Activated T-cell treated with anti-CD3 and anti-CD28 coated beads for 24 hours (primary cell): ENCODE results near the gene CD163.
"Not testable (repeated sequence)": the region's sequence is repeated elsewhere in the genome, so short reads cannot be mapped to it uniquely, and the experiment has no call there.

Experiments
- DNase-seq: peaks from one replicate; pipeline ENCODE4 v3.0.0-alpha.2; 2020; ENCODE audit warnings: low read depth

The CD163 gene

DNA sequence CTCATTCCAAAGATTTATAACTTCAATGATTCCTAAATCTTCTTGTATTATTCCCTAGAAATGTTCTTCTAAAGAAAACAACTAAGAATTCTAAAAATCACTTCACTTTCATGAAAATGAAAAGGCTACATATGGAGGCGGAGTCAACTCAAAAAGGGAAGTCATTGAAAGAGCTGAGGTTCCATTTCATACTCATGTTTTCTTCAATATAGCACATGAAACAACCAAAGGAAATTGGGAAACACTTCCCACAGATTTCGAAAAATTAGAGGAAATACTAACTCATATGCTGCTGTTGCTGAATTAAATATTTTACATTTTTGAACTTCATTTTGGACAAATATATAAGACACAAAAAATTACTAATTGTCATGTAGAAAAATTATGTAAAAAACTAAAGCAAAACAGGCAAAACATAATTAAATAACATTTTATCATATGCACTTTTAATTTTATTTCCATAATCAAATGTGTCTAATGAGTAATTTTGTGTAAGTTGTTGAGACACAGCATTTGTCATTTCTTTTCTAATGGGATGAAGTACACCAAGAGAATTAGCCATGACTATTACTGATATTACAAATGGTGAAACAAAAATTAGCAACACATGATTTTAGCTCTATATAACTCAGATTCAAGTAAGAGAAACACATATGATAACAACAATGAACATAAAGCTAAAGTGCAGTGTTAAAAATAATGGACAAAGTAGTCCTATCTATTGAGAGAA lies at the start of gene CD163:
TSS of gene CD163 (minus strand) at position 92 of the 730 bp plus-strand sequence. CDS start at position 5, 87 bp downstream.
- no peak for DNase-seq

DNA sequence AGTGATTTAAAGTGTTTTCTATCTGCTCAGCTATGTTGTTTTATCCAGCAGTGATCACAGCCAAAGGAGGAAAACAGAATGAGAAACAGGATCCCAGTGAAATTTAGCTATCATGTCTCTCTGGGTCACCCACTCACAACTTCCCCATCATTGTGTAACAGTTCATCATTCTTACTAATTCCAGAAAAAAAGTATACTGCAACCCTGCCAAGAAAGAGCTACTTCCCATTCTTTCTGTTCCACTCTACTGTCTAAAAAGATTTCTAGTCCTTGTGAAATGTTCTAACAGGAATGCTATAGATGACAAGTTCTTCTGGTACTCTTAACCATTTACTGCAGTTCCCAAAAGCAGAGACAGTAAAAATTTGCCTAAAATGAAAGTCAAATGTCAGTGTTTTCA lies 39.2 kb upstream of the CD163 start:
- no peak for DNase-seq

DNA sequence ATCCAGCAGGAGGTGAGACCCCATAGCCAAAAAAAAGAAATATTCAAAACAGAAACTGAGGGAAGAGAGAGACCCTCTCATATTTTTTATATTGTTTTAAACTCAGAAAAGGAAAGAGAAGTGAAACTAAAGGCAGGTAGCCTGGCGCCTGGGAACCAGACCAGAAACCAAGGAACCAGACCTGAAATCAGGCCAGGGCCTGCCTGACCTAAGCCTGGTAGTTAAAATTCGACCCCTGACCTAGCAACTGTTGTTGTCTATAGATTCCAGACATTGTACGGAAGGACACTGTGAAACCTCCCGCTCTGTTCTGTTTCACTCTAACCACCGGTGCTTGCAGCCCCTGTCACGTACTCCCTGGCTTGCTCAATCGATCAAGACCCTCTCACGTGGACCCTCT lies 38.5 kb upstream of the CD163 start:
- DNase-seq, result no peak

DNA sequence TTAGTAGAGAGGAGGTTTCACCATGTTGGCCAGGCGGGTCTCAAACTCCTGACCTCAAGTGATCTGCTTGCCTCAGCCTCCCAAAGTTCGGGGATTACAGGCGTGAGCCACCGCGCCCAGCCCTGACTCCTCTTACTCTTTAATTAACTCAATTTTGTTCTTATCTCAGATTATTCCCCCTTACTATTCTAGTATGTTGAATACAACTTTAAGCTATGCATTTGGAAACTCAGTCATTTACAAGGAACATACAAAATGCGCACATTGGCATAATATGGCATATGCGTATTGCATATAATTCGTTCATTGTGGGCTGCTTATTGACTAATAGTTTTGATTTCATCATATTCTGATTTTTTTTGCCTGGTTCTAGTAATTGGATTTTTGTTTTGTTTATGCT lies 10.8 kb upstream of the CD163 start:
- DNase-seq, result no peak

DNA sequence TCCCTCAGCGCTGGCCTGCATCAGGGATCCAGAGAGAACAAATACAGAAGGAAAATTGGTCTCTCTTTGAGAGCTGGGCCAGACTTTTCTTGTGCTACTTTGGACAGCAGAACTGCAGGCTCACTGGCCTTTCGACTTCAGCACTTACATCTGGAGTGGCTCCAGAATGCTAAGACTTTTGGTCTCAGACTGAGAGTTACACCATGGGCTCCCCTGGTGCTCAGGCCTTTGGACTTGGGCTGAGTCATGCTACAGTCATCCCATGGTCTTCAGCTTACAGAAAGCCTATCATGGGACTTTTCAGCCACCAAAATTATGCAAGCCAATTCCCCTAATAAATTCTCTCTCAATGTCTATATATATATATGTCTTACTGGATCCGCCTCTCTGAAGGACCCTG lies 9.0 kb upstream of the CD163 start:
- no peak for DNase-seq

DNA sequence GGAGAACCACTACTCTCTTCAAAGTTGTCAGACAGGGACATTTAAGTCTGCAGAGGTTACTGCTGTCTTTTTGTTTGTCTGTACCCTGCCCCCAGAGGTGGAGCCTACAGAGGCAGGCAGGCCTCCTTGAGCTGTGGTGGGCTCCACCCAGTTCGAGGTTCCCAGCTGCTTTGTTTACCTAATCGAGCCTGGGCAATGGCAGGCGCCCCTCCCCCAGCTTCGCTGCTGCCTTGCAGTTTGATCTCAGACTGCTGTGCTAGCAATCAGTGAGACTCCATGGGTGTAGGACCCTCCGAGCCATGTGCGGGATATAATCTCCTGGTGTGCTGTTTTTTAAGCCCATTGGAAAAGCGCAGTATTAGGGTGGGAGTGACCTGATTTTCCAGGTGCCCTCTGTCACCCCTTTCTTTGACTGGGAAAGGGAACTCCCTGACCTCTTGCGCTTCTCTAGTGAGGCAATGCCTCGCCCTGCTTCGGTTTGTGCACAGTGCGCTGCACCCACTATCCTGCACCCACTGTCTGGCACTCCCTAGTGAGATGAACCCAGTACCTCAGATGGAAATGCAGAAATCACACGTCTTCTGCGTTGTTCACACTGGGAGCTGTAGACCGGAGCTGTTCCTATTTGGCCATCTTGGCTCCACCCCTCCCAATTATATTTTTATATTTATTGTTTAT lies 6.4 kb upstream of the CD163 start:
- DNase-seq, result not testable (repeated sequence)

DNA sequence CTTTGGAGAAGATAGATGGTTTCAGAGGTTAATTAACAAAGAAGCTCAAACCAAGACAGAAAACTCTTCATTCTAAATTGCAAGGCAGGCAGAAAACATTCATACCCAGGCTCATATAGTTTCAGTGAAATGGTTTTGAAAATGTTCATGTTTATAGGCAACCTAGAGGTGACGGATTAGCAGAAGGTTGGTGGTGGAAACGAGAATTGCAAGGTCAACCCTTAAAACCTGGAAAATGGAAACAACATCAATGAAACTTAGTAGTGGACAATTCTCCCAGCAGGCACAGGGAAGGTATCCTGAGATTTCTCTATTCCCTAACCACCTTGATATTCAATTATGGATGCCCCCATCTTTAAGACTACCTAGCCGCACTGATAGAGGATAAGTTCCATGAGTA lies 965 bp downstream of the CD163 start:
- no peak for DNase-seq

DNA sequence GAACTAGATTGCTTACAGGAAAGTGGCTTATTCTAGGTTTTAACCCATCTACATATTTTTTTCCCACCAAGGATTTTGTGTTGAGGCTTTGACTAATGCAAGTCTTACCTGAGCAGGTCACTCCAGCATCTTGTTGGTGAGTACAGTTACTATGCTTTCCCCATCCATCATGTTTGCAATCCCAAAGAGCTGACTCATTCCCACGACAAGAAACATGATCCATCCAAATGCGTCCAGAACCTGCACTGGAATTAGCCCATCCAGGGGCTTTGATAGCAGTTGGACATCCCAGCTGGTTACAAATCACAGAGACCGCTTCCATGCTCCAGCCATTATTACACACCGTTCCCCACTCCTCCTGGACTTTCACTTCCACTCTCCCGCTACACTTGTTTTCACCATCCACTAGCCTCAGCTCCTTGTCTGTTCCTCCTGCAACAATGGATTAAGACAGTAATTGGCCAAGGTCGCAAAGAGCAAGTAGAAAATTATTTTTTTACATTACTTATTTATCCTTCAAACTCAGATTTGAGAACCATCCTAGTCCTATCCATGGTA lies 2.5 kb downstream of the CD163 start:
- no peak for DNase-seq

DNA sequence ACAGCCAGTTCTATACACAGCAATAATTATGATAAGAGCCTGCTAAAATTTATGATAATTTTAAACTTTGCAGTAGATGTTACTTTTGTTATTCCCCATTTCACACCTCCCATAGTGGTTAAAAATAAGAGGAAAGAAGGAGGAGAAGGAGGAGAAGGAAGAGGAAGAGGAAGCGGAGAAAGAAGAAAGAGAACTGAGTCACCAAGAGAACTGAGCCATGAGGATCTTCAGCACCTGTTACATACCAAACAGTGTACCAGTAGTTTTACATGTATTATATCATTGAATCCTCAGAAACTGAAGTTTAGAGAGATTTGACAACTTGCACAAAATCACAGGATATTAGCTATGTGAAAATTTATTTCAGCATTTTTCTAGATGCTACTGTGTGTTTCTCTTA lies 3.9 kb downstream of the CD163 start:
- DNase-seq, result no peak

DNA sequence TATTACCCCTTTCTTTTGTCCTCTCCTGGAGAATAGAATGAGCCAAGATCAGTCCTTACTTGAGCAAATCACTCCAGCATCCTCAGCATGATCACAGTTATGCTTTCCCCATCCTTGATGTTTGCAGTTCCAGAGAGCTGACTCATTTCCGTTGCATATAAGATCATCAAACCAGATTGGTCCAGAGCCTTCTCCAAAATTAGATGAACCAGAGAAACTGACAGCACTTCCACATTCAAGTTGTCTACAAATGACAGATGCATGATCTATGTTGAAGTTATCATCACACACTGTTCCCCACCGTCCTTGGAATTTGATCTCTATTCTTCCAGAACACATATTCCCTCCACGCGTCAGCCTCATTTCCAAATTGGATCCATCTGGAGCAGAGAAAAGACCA lies 4.8 kb downstream of the CD163 start:
- DNase-seq, result no peak

DNA sequence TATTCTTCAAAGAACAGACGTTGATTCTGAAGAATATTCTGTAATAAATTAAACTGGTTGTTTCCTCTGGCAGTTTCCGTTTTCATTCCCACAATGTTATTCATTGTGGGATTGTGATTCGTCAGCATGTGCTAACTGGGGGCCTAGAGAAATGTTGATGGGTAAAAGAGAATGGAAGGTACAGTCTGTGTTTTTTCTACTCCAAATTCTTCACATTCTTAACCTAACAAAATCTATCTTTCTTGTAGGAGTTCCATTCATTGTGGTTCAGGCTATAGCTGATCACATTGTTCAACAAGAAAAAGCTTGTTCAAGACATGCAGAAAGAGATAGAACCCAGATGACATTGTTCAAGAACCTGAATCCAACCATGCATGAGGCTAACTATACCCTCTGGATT lies 5.9 kb downstream of the CD163 start:
- DNase-seq, result no peak

DNA sequence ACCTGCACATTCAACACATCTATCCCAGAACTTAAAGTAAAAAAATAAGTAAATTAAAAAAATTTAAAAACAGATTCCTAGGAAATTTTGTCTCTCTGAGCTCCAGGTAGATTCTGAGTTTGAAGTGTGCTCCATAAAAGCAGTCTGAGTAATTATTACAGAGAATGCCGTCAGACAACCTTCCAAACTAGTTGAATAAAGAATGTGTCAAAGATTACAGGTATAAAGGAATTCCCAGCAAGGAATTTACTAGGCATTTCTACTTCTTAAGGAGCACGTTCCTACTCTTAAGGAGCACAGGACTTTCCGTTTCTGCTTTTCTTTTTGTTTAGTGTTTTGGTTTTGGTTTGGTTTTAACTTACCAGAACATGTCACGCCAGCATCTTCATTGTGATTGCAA lies 7.1 kb downstream of the CD163 start:
- no peak for DNase-seq

DNA sequence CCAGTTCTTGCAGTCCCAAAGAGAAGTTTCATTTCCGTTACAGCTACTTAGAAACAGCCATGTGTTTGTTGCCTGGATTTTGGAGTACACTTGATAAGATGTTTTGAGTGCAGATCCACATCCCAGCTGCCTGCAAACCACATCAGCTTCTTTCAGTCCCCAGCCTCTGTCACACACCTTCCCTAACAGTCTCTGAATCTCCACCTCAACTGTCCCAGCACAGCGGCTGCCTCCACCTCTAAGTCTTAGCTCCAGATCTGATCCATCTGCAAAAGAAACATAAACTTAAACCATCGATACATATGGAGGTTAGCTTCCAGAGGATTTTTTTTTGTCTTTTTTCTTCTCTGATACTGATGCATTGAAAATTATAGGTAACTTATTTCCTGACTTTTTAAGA lies 8.4 kb downstream of the CD163 start:
- DNase-seq, result no peak

DNA sequence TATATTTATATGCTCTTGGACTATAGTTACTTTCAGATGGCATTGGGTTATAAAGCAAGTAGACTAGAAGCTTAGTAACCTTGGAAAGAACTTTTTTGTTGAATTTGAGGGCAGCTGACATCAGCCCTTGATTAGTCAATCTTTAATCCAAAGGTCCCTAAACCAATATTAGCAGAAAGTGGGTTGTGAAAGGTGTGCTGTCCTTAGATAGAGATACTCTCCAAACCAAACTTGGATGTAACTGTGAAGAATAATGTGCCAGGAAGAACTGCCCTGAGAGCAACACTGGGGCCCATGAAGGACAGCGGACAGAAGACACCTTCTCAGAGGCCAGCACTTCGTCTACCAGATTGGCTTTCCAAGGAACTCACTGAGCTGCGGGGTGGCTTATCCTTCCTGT lies 10.6 kb downstream of the CD163 start:
- no peak for DNase-seq

DNA sequence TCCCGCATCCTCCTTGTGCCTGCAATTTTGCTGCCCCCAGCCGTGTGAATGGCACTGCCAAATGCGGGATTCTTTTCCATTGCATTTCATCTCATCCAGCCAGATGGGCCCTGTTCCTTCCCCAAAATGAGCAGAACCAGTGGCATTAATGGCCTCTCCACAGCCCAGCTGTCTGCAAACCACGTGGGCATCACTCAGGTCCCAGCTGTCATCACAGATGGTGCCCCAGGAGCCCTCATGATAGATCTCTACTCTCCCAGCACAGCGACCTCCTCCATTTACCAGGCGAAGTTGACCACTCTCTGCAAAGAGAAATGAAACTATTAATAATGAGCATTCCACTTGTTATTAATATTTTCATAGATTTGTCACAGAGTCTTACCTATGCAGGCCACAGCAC lies 17.1 kb downstream of the CD163 start:
- DNase-seq, result no peak

DNA sequence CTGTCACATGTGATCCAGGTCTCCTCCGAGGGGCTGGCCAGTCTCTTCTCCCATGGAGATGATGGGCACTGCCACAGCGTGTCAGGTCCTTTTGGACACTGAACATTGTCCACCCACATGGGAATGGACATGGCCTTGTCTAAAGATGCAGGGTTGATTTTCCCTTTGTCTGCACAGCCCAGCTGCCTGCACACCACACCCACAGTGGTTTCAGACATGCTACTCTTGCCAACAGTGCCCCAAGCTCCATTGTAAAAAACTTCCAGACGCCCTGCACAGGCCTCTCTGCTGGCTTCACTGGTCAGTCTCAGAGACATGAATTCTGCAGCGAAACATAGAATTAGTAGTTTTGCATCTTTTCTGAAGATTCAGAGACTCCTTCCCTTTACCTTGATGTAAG lies 18.5 kb downstream of the CD163 start:
- DNase-seq, result no peak

DNA sequence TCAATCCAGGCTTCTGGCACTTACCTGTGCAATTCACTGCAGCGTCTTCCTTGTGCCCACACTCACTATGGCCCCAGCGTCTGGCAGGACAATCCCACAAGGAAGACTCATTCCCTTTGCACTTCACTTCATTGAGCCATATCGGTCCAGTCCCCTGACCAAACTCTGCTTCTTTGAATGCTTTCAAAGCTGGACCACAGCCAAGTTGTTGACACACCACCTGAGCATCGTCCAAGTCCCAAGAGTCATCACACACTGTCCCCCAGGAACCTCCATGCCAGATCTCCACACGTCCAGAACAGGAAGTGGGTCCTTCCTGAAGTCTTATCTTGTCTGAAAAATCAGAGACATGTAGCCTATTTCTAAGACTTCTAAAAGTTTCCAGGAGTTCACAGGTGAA lies 20.2 kb downstream of the CD163 start:
- DNase-seq, result no peak

DNA sequence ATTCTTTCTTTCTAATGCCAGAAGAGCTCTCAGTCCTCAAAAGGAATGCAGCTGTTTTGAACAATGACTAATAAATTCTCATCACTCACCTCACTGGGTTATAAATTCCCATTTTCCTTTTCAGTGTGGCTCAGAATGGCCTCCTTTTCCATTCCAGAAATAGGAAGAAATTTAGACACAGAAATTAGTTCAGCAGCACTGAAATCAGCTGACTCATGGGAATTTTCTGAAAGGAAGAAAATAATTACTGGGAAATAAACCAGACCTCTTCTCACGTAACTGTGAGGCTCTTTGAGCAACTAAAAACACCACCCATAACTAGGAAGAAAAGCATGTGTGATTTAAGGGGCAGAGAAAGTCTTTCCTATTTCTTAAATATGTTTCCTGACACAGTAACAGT lies 23.8 kb downstream of the CD163 start:
- DNase-seq, result no peak

DNA sequence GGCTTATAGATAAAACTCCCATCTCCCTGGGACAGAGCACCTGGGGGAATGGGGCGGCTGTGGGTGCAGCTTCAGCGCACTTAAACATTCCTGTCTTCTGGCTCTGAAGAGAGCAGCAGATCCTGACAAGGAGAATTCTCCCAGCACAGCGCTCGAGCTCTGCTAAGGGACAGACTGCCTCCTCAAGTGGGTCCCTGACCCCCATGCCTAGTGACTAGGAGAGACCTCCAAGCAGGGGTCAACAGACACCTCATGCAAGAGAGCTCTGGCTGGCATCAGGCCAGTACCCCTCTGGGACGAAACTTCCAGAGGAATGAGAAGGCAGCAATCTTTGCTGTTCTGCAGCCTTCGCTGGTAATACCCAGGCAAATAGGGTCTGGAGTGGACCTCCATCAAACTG lies 31.5 kb downstream of the CD163 start:
- DNase-seq, result no peak

DNA sequence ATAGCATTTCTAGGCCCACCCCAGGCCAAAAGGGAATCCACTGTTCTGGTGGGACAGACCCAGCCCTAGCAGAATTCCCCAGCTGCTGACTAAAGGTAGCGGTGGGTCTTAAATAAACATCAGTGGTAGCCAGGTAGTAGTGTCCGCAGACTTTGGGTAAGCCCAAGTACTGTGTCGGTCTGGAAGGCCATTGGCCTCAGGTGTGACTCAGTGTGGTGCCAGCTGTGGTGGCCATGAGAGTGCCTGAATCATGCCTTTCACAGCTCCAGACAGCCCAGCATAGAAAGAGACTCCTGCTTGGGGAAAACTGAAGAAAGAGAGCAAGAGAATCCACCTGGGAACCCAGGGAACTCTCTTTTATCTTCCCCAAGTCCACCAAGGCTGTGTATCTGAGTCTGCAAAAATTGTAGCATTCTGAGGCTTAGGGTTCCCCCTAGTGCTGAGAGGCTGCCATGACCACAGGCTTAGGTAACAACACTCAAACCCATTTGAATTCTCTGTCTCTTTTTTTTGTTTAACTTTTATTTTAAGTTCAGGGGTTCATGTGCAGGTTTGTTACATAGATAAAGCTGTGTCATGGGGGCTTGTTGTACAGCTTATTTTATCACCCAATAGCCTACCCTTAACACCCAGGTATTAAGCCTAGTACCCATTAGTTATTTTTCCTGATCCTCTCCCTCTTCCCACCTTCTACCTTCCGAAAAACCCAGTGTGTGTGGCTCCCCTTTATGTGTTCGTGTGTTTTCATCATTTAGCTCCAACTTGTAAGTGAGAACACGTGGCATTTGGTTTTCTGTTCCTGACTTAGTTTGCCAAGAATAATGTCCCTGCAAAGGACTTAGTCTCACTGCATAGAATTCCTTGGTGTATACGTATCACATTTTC lies 43.0 kb downstream of the CD163 start:
- DNase-seq, result peak; percentile 23

DNA sequence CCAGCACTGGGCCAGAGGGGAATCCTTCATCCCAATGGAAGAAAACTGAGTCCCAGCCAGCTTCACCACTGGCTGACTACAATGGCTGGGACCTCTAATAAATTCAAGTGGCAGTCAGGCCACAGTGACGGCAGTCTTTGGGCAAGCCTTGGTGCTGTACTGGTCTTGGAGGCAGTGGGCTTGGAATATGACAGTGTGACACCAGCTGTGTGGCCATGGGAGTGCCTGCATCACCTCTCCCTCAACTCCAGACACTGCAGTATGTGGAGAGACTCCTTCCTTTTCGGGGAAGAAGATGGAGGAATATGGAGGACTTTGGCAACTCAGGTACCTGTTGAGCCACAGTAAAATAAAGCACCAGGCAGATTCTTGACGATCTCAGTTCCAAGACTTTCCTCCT lies 43.6 kb downstream of the CD163 start:
- no peak for DNase-seq

DNA sequence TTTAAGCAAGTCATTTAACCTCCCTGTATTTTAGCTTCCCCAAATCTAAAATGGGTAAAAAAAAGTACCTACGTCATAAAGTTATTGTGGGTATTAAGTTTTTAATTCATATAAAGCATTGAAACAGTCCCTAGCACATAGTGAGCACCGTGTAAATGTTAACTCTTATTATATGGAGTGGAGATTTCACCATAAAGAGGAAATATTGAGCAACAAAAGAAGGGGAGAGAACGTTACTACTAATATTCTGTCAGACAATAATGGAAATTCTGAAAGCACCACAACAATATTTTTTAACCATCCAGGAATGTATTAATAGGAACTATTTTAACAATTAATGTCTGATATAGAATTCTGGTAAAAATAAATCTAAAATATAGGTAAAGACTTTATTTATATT lies 51.8 kb downstream of the CD163 start:
- DNase-seq, result no peak

DNA sequence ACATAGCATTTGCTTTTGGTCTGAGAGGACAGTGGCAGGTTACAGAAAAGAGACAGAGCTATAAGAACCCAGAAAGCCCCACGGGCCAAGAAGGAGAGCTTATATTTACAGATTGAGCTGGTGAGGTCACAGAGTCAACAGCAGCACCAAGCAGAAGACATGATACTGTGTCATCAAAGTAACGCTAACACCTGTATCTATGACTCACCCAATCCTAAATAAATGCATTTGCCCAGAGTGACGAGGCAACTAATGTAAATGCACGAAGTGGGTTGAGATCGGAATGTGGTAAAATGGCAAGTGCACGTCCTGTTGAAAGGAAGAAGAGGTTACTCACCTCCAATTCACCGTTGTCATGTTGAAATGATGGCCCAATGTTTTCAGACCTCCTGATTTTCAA lies 52.9 kb downstream of the CD163 start:
- no peak for DNase-seq
